Loucy (cell line): ENCODE measurements around the gene PTGFRN.

Source experiments
- H2AFZ ChIP-seq: fragments of 200-600 bp; sonication (generic); 2 replicates; pipeline ENCODE4 v1.6.0; 2016; ENCODE audit warnings: antibody characterized with exemption, mild to moderate bottlenecking, low read length, moderate library complexity
- H3F3A ChIP-seq: fragments of 200-600 bp; 2 replicates; pipeline ENCODE4 v1.6.0; 2016; ENCODE audit warnings: antibody characterized with exemption, low read depth, mild to moderate bottlenecking
- H3K27me3 ChIP-seq: fragments of 200-600 bp; sonication (generic); 2 replicates; pipeline ENCODE4 v1.6.1; 2014; ENCODE audit warnings: low read length, mild to moderate bottlenecking; ENCODE audit not compliant: insufficient read depth, poor library complexity, severe bottlenecking
- H3K36me3 ChIP-seq: fragments of 200-600 bp; sonication (generic); 2 replicates; pipeline ENCODE4 v1.6.1; 2016; ENCODE audit warnings: low read length; ENCODE audit not compliant: insufficient read depth
- H3K4me1 ChIP-seq: fragments of 200-600 bp; sonication (generic); 2 replicates; pipeline ENCODE4 v1.5.1; 2014; ENCODE audit warnings: low read length, mild to moderate bottlenecking; ENCODE audit not compliant: insufficient read depth, poor library complexity, severe bottlenecking
- H3K4me2 ChIP-seq: fragments of 200-600 bp; sonication (generic); 2 replicates; pipeline ENCODE4 v1.6.0; 2014; ENCODE audit warnings: antibody characterized with exemption, low read length, low read depth, mild to moderate bottlenecking; ENCODE audit not compliant: poor library complexity, severe bottlenecking
- H3K4me3 ChIP-seq: fragments of 200-600 bp; sonication (generic); 2 replicates; pipeline ENCODE4 v1.5.1; 2014; ENCODE audit warnings: low read length, mild to moderate bottlenecking, mixed read lengths; ENCODE audit not compliant: poor library complexity, severe bottlenecking
- H3K79me2 ChIP-seq: fragments of 200-600 bp; sonication (generic); 2 replicates; pipeline ENCODE4 v1.6.1; 2014; ENCODE audit warnings: low read length; ENCODE audit not compliant: insufficient read depth
- H3K9ac ChIP-seq: fragments of 200-600 bp; sonication (generic); 2 replicates; pipeline ENCODE4 v1.6.0; 2014; ENCODE audit warnings: mild to moderate bottlenecking, low read depth, low read length, moderate library complexity; ENCODE audit not compliant: poor library complexity, severe bottlenecking
- H3K9me2 ChIP-seq: fragments of 200-600 bp; sonication (generic); replicated peaks from 2 replicates; pipeline ENCODE4 v1.6.1; 2016; ENCODE audit warnings: low read depth, low read length, mixed read lengths
- H3K9me3 ChIP-seq: fragments of 200-600 bp; sonication (generic); 2 replicates; pipeline ENCODE4 v1.6.1; 2014; ENCODE audit warnings: mild to moderate bottlenecking, antibody characterized with exemption, low read length, low read depth; ENCODE audit not compliant: insufficient read depth
- H4K20me1 ChIP-seq: fragments of 200-600 bp; sonication (generic); 2 replicates; pipeline ENCODE4 v1.6.0; 2014; ENCODE audit warnings: antibody characterized with exemption, low read length, mild to moderate bottlenecking; ENCODE audit not compliant: insufficient read depth, poor library complexity, severe bottlenecking
- CTCF ChIP-seq: fragments of 200-600 bp; sonication (generic); conservative IDR thresholded peaks from 2 replicates; pipeline ENCODE4 v1.5.1; 2014; ENCODE audit warnings: mild to moderate bottlenecking, antibody characterized with exemption, low read length
- EZH2phosphoT487 ChIP-seq: fragments of 200-600 bp; IDR thresholded peaks from 2 replicates; pipeline ENCODE4 v1.6.1; 2018; ENCODE audit warnings: antibody characterized with exemption, mild to moderate bottlenecking, moderate library complexity, borderline replicate concordance

PTGFRN gene

GRCh38 chr1:117032681-117033539 lies 123.2 kb downstream of the PTGFRN start:
- Histone ChIP-seq H3K9me2 (no peaks in the 10 kb centered on the region), H3K27me3 (no peaks in the 10 kb centered on the region), H3K9ac (no peak overlapping the region), H3F3A (no peaks in the 10 kb centered on the region), H3K4me1 (no peaks in the 10 kb centered on the region), H3K36me3 (no peaks in the 10 kb centered on the region), H3K9me3 (no peaks in the 10 kb centered on the region), H4K20me1 (no peaks in the 10 kb centered on the region), H3K79me2 (no peaks in the 10 kb centered on the region), H3K4me3 (no peak overlapping the region), H2AFZ (no peak overlapping the region), H3K4me2 (no peak overlapping the region)
- TF ChIP-seq EZH2phosphoT487 (no peak), CTCF (no peak)

- no peak overlapping the region for H3K4me2 ChIP-seq
- TF ChIP-seq CTCF, result no peak
- TF ChIP-seq EZH2phosphoT487, result no peak
- no peak overlapping the region for H3K9ac ChIP-seq
- no peaks in the 10 kb centered on the region for H3K27me3 ChIP-seq
- H3K9me3 ChIP-seq, result no peaks in the 10 kb centered on the region
- H4K20me1 ChIP-seq, result no peaks in the 10 kb centered on the region
- H3K4me1 ChIP-seq, result no peaks in the 10 kb centered on the region
- H3K9me2 ChIP-seq, result no peaks in the 10 kb centered on the region
- no peaks in the 10 kb centered on the region for H3K79me2 ChIP-seq
- no peak overlapping the region for H3K4me3 ChIP-seq
- H3K36me3 ChIP-seq, result no peaks in the 10 kb centered on the region
- no peaks in the 10 kb centered on the region for H3F3A ChIP-seq
- H2AFZ ChIP-seq, result no peak overlapping the region
Measured at GRCh38 chr1:117033772-117034171, 124.1 kb downstream of the PTGFRN start.

GRCh38 chr1:117034791-117035290 lies 125.1 kb downstream of the PTGFRN start:
- H3K4me3 ChIP-seq, result no peak overlapping the region

More at GRCh38 chr1:117034791-117035290, 125.1 kb downstream of the PTGFRN start:
- Histone ChIP-seq H2AFZ (no peak overlapping the region), H3K9me2 (no peaks in the 10 kb centered on the region), H3K27me3 (no peaks in the 10 kb centered on the region), H3F3A (no peaks in the 10 kb centered on the region), H3K4me1 (no peaks in the 10 kb centered on the region), H3K36me3 (no peaks in the 10 kb centered on the region), H3K9ac (no peak overlapping the region), H3K9me3 (no peaks in the 10 kb centered on the region), H4K20me1 (no peaks in the 10 kb centered on the region), H3K79me2 (no peaks in the 10 kb centered on the region), H3K4me2 (no peak overlapping the region)
- TF ChIP-seq CTCF, result no peak
- no peak for TF ChIP-seq EZH2phosphoT487
